Heart left ventricle (tissue), 16 donors: ENCODE data around the gene LRP1. TPM values are rescaled to one million over a fixed set of nuclear protein-coding genes. Genes with fewer than 3 reads are reported as not detected.

ENCODE experiments used
- ATAC-seq, 4 donors: fragments of 200-7000 bp; cut with Tn5 transposase; one replicate each; pipeline ENCODE4 v1.9.1; 2020 to 2022; ENCODE audit warnings: moderate library complexity in 4 of 4, mild to moderate bottlenecking in 3 of 4, moderate number of reproducible peaks in 1 of 4
- DNase-seq, 5 donors: peaks; one replicate each; pipeline ENCODE4 v3.0.0-alpha.2; 2020
- H3K27ac ChIP-seq, 12 donors: fragments of 200-600 bp; sonication (generic) in 4 of 12; one replicate each; pipeline versions ENCODE4 v1.5.0 to v1.8.0; 2016 to 2022; ENCODE audit warnings: mild to moderate bottlenecking in 2 of 12
- H3K27me3 ChIP-seq, 9 donors: fragments of 200-600 bp; sonication (generic) in 2 of 9; one replicate each; pipeline versions ENCODE4 v1.5.1 to v1.8.0; 2016 to 2022; ENCODE audit warnings: mild to moderate bottlenecking in 3 of 9
- H3K36me3 ChIP-seq, 9 donors: fragments of 200-600 bp; sonication (generic) in 2 of 9; one replicate each; pipeline versions ENCODE4 v1.5.0 to v1.8.0; 2018 to 2022; ENCODE audit warnings: mild to moderate bottlenecking in 2 of 9
- H3K4me1 ChIP-seq, 12 donors: fragments of 200-600 bp; sonication (generic) in 4 of 12; one replicate each; pipeline versions ENCODE4 v1.5.0 to v1.8.0; 2016 to 2022; ENCODE audit warnings: mild to moderate bottlenecking in 3 of 12
- H3K4me3 ChIP-seq, 12 donors: fragments of 200-600 bp; sonication (generic) in 4 of 12; one replicate each; pipeline versions ENCODE4 v1.5.0 to v1.8.0; 2017 to 2022; ENCODE audit warnings: mild to moderate bottlenecking in 9 of 12, moderate library complexity in 4 of 12
- H3K9me3 ChIP-seq, 12 donors: fragments of 200-600 bp; sonication (generic) in 4 of 12; one replicate each; pipeline versions ENCODE4 v1.5.0 to v1.8.0; 2016 to 2022; ENCODE audit warnings: mild to moderate bottlenecking in 1 of 12
- CTCF ChIP-seq, 12 donors: fragments of 200-600 bp; sonication (generic) in 4 of 12; IDR thresholded peaks; one replicate each; pipeline versions ENCODE4 v1.5.0 to v1.8.0; 2018 to 2022; ENCODE audit warnings: antibody characterized with exemption in 12 of 12, mild to moderate bottlenecking in 5 of 12
- POLR2A ChIP-seq, 2 donors: fragments of 450-650 bp; IDR thresholded peaks; one replicate each; pipeline ENCODE4 v1.6.1; 2017; ENCODE audit warnings: antibody characterized with exemption in 2 of 2, mild to moderate bottlenecking in 2 of 2, moderate library complexity in 2 of 2
- WGBS, 4 donors: extraction: QIAGEN DNeasy Blood & Tissue Kit in 2 of 4; methylation state at CpG; one replicate each; pipeline versions ENCODE4 v1.1.5 to v1.1.7; 2013 to 2018; 5-methylcytosine and 5-hydroxymethylcytosine counted together
- intact Hi-C, 10 donors: fragments of 100-400 bp; cut with DNase I; formaldehyde crosslinking; loops; one replicate each; pipeline versions ENCODE4 v1.11.1 to v1.14.2; 2022
- polyA plus RNA-seq, 2 donors: library from polyadenylated mRNA; stranded (reverse); fragments of 200-250 nt; gene quantifications; one replicate each; pipeline ENCODE4 v1.2.3, GENCODE V29; 2013
- total RNA-seq, 9 donors: library from RNA; depleted of rRNA in 2 of 9; stranded (reverse); fragments of >200 nt in 2 of 9; fragmentation: NEBNext Ultra II Directional in 3 of 9; extraction: Animal tissue kit (Norgen Biotek cat#: 25700) in 3 of 9; gene quantifications; one replicate each; pipeline versions ENCODE4 v1.1.0 to v1.2.4, GENCODE V29; 2016 to 2023
- donor health status: ischemic (EF 13 %, LVEDD 7.1; RV severe dilation, severe dysfunction).
- donor health status: healthy with polysubstance abuse.
- donor health status: DM: no; HTN: yes; CAD: no.
- donor health status: DM: no; HTN: no; CAD: no.
- donor health status: ischemic (EF 25% LVEDD 6.9; RV normal size, moderate dysfunction).
- donor health status: ischemic (EF 25% LVEDD 5.7; RV mildly dilated, moderate dysfunction).
- donor health status: healthy.
- donor health status: DM: yes; HTN: yes; CAD: no.
- donor health status: ischemic (EF 35%, LVEDD 5.7; RV mildly dilated, moderate dysfunction).
- donor health status: nonischemic (EF 11% LVEDD 7.7; RV severe dilation, severe dysfunction).
- donor health status: DM: yes; HTN: yes; CAD: no.
- donor health status: PGD.
- donor health status: ischemic (EF 29% LVEDD 5.4; RV normal size, mild dysfunction).
- donor health status: nonischemic (EF 23%, LVEDD 6.1; RV moderate dilation, normal function).

Gene LRP1
- total and polyA plus RNA-seq, 11 donors: 23.0 to 316 (median 69.0) TPM

- H3K27ac ChIP-seq: peak overlapping the region; percentile 86 to 100 (median 99)
- DNase-seq (no peak), ATAC-seq (peak in 1 of 4 donors; percentile 73)
- WGBS, 4 donors: 58 to 70% (median 65%) methylated on average over 9 of the region's 9 CpGs
- H3K9me3 ChIP-seq: no peaks in the 10 kb centered on the region
- H3K4me3 ChIP-seq: peak overlapping the region in 10 of 12 donors; percentile 54 to 88 (median 68)
- H3K27me3 ChIP-seq: no peaks in the 10 kb centered on the region
- peaks cover 0 to 29% (median 17%) of the 10 kb centered on the region in 12 donors for H3K4me1 ChIP-seq
- TF ChIP-seq POLR2A (IDR thresholded peaks at IDR 0.05) (peak in 1 of 2 donors; percentile 13), CTCF (IDR thresholded peaks at IDR 0.05) (peak in 11 of 12 donors; percentile 29 to 92 (median 83))
- intact Hi-C loops: loop anchor here (1.0 to 10.0 kb wide), 7 partner anchors 42 to 358 kb away; partner anchors contain the start of genes ZBTB39 (in 5 of the 10) and PRIM1 (in 1 of the 10)
- H3K36me3 ChIP-seq: peaks cover 0 to 12% (median 4%) of the 10 kb centered on the region in 9 donors
Measured at GRCh38 chr12:57112492-57113294, 15.6 kb upstream of the LRP1 start.

- Histone ChIP-seq H3K4me1 (peaks cover 0 to 27% (median 6%) of the 10 kb centered on the region in 12 donors), H3K27ac (no peak overlapping the region), H3K27me3 (no peaks in the 10 kb centered on the region), H3K4me3 (no peak overlapping the region), H3K36me3 (no peaks in the 10 kb centered on the region), H3K9me3 (no peaks in the 10 kb centered on the region)
- no peak for DNase-seq
- intact Hi-C loops: loop anchor here in 1 of 10 donors (10.0 kb wide), 1 partner anchor 362 kb away; the partner anchor contains the start of gene PRIM1
- WGBS, 4 donors: 67 to 91% (median 82%) methylated on average over 4 to 5 of the region's 5 CpGs
- no peak for ATAC-seq
- TF ChIP-seq POLR2A (IDR thresholded peaks at IDR 0.05): no peak
- TF ChIP-seq CTCF (IDR thresholded peaks at IDR 0.05): no peak
Measured at GRCh38 chr12:57116580-57117281, 11.6 kb upstream of the LRP1 start.

- intact Hi-C loops: loop anchor here in 1 of 10 donors (10.0 kb wide), 1 partner anchor 364 kb away; the partner anchor contains the start of gene PRIM1
- H3K4me1 ChIP-seq: peaks cover 0 to 18% (median 0%) of the 10 kb centered on the region in 12 donors
- H3K27me3 ChIP-seq: no peaks in the 10 kb centered on the region
- peak overlapping the region in 1 of 12 donors; percentile 76 for H3K27ac ChIP-seq
- H3K36me3 ChIP-seq: no peaks in the 10 kb centered on the region
- DNase-seq (peak in 1 of 5 donors; percentile 47), ATAC-seq (peak in 3 of 4 donors; percentile 68 to 78 (median 69))
- no peaks in the 10 kb centered on the region for H3K9me3 ChIP-seq
- 74 to 92% (median 79%) methylated on average over 1 of the region's 1 CpG for WGBS, 4 donors
- no peak overlapping the region for H3K4me3 ChIP-seq
- no peak for TF ChIP-seq POLR2A (IDR thresholded peaks at IDR 0.05)
- TF ChIP-seq CTCF (IDR thresholded peaks at IDR 0.05): no peak
Measured at GRCh38 chr12:57118711-57119271, 9.5 kb upstream of the LRP1 start.
